HEK293 (cell line): ENCODE data around the gene AMER2.

Source experiments
- GLI4 ChIP-seq: fragments of 450-650 bp; formaldehyde crosslinking; IDR thresholded peaks from 2 replicates; pipeline ENCODE4 v1.5.1; 2016; ENCODE audit warnings: missing biosample characterization, missing genetic modification characterization
- SCRT1 ChIP-seq: fragments of 450-650 bp; formaldehyde crosslinking; IDR thresholded peaks from 2 replicates; pipeline ENCODE4 v1.5.1; 2016; ENCODE audit warnings: missing biosample characterization, missing genetic modification characterization, borderline replicate concordance
- YY1 ChIP-seq: fragments of 450-650 bp; formaldehyde crosslinking; IDR thresholded peaks from 2 replicates; pipeline ENCODE4 v1.5.1; 2018; ENCODE audit warnings: missing biosample characterization, missing genetic modification characterization
- ZNF292 ChIP-seq: fragments of 450-650 bp; formaldehyde crosslinking; IDR thresholded peaks from 2 replicates; pipeline ENCODE4 v1.5.1; 2016; ENCODE audit warnings: low read depth, missing biosample characterization, missing genetic modification characterization, borderline replicate concordance
- ZNF341 ChIP-seq: fragments of 450-650 bp; formaldehyde crosslinking; IDR thresholded peaks from 2 replicates; pipeline ENCODE4; 2016; ENCODE audit warnings: low read depth, missing biosample characterization, missing genetic modification characterization
- ZNF423 ChIP-seq: fragments of 450-650 bp; formaldehyde crosslinking; IDR thresholded peaks from 2 replicates; pipeline ENCODE4 v1.5.1; 2016; ENCODE audit warnings: missing biosample characterization, missing genetic modification characterization
- ZNF530 ChIP-seq: fragments of 450-650 bp; formaldehyde crosslinking; IDR thresholded peaks from 2 replicates; pipeline ENCODE4 v1.5.1; 2016; ENCODE audit warnings: low read depth, missing biosample characterization, missing genetic modification characterization
- ZSCAN23 ChIP-seq: fragments of 450-650 bp; formaldehyde crosslinking; IDR thresholded peaks from 2 replicates; pipeline ENCODE4 v1.5.1; 2016; ENCODE audit warnings: missing biosample characterization, missing genetic modification characterization
- TF ChIP-seq, protein P1 (sequence below): fragments of 450-650 bp; formaldehyde crosslinking; IDR thresholded peaks from 2 replicates; pipeline ENCODE4 v1.5.1; 2016; ENCODE audit warnings: missing biosample characterization, missing genetic modification characterization
- TF ChIP-seq, protein P2 (sequence below): fragments of 450-650 bp; formaldehyde crosslinking; IDR thresholded peaks from 2 replicates; pipeline ENCODE4 v1.5.1; 2016; ENCODE audit warnings: missing biosample characterization, missing genetic modification characterization, borderline replicate concordance
- TF ChIP-seq, protein P3 (sequence below): fragments of 450-650 bp; formaldehyde crosslinking; optimal IDR thresholded peaks from 2 replicates; pipeline ENCODE3; 2016; ENCODE audit warnings: missing biosample characterization, mild to moderate bottlenecking, missing genetic modification characterization
- TF ChIP-seq, protein P4 (sequence below): fragments of 450-650 bp; formaldehyde crosslinking; IDR thresholded peaks from 2 replicates; pipeline ENCODE4 v1.5.1; 2016; ENCODE audit warnings: missing biosample characterization, missing genetic modification characterization, low read depth

DNA sequence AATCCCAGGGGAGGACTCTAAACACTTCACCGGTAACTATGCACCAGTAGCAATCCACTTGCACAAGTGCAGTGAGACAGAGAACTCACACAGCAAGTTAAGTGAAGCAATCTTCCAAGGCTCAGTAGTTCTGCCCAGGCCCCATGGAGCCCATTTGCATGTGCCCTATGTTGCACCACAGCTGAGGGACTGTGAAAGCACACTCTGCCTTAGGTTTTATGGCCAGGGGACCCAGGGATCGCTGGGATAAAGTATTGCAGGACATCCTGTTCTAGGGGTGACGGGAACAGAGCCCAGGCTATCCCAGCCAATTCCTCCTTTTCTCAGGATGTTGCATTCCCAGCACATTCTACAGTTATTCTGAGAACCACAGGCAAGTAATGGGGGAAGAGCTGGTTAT lies 6.0 kb upstream of the AMER2 start:
- TF ChIP-seq GLI4: no peak
- TF ChIP-seq, protein P1, sequence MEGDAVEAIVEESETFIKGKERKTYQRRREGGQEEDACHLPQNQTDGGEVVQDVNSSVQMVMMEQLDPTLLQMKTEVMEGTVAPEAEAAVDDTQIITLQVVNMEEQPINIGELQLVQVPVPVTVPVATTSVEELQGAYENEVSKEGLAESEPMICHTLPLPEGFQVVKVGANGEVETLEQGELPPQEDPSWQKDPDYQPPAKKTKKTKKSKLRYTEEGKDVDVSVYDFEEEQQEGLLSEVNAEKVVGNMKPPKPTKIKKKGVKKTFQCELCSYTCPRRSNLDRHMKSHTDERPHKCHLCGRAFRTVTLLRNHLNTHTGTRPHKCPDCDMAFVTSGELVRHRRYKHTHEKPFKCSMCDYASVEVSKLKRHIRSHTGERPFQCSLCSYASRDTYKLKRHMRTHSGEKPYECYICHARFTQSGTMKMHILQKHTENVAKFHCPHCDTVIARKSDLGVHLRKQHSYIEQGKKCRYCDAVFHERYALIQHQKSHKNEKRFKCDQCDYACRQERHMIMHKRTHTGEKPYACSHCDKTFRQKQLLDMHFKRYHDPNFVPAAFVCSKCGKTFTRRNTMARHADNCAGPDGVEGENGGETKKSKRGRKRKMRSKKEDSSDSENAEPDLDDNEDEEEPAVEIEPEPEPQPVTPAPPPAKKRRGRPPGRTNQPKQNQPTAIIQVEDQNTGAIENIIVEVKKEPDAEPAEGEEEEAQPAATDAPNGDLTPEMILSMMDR (tag by site-specific recombination): no peak
- TF ChIP-seq, protein P2, sequence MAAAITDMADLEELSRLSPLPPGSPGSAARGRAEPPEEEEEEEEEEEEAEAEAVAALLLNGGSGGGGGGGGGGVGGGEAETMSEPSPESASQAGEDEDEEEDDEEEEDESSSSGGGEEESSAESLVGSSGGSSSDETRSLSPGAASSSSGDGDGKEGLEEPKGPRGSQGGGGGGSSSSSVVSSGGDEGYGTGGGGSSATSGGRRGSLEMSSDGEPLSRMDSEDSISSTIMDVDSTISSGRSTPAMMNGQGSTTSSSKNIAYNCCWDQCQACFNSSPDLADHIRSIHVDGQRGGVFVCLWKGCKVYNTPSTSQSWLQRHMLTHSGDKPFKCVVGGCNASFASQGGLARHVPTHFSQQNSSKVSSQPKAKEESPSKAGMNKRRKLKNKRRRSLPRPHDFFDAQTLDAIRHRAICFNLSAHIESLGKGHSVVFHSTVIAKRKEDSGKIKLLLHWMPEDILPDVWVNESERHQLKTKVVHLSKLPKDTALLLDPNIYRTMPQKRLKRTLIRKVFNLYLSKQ (tag by site-specific recombination): no peak
- no peak for TF ChIP-seq ZNF530 (tag by site-specific recombination)
- no peak for TF ChIP-seq ZNF341
- TF ChIP-seq YY1 (tag by site-specific recombination): no peak
- TF ChIP-seq ZNF292: no peak
- TF ChIP-seq, protein P3, sequence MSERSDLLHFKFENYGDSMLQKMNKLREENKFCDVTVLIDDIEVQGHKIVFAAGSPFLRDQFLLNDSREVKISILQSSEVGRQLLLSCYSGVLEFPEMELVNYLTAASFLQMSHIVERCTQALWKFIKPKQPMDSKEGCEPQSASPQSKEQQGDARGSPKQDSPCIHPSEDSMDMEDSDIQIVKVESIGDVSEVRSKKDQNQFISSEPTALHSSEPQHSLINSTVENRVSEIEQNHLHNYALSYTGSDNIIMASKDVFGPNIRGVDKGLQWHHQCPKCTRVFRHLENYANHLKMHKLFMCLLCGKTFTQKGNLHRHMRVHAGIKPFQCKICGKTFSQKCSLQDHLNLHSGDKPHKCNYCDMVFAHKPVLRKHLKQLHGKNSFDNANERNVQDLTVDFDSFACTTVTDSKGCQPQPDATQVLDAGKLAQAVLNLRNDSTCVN (tag by site-specific recombination): no peak
- TF ChIP-seq ZSCAN23 (tag by site-specific recombination): no peak
- no peak for TF ChIP-seq ZNF423 (tag by site-specific recombination)
- no peak for TF ChIP-seq SCRT1 (tag by site-specific recombination)
- TF ChIP-seq, protein P4, sequence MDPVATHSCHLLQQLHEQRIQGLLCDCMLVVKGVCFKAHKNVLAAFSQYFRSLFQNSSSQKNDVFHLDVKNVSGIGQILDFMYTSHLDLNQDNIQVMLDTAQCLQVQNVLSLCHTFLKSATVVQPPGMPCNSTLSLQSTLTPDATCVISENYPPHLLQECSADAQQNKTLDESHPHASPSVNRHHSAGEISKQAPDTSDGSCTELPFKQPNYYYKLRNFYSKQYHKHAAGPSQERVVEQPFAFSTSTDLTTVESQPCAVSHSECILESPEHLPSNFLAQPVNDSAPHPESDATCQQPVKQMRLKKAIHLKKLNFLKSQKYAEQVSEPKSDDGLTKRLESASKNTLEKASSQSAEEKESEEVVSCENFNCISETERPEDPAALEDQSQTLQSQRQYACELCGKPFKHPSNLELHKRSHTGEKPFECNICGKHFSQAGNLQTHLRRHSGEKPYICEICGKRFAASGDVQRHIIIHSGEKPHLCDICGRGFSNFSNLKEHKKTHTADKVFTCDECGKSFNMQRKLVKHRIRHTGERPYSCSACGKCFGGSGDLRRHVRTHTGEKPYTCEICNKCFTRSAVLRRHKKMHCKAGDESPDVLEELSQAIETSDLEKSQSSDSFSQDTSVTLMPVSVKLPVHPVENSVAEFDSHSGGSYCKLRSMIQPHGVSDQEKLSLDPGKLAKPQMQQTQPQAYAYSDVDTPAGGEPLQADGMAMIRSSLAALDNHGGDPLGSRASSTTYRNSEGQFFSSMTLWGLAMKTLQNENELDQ (tag by site-specific recombination): no peak
